Cardiac fibroblast (primary cell): ENCODE measurements around the gene GMEB2.

Experiments
- DNase-seq, 2 donors: peaks; one replicate each; pipeline versions ENCODE4 v3.0.0 to v3.0.0-alpha.2; 2010; ENCODE audit warnings: low read depth in 2 of 2
- H3K4me3 ChIP-seq, 2 donors: replicated peaks in 1 of 2; 1 replicate in 1 of 2; 2 replicates in 1 of 2; pipeline ENCODE4 v1.5.1; 2011; ENCODE audit warnings: low read depth in 2 of 2, low read length in 2 of 2, mild to moderate bottlenecking in 2 of 2, moderate library complexity in 1 of 2
- TF ChIP-seq, protein P1 (sequence below): IDR thresholded peaks from one replicate; pipeline ENCODE4 v1.5.1; 2011; ENCODE audit warnings: low read depth, mild to moderate bottlenecking, low read length, inconsistent platforms

GMEB2 gene

GRCh38 chr20:63648895-63649589, 22.1 kb upstream of the GMEB2 start:
- TF ChIP-seq, protein P1, sequence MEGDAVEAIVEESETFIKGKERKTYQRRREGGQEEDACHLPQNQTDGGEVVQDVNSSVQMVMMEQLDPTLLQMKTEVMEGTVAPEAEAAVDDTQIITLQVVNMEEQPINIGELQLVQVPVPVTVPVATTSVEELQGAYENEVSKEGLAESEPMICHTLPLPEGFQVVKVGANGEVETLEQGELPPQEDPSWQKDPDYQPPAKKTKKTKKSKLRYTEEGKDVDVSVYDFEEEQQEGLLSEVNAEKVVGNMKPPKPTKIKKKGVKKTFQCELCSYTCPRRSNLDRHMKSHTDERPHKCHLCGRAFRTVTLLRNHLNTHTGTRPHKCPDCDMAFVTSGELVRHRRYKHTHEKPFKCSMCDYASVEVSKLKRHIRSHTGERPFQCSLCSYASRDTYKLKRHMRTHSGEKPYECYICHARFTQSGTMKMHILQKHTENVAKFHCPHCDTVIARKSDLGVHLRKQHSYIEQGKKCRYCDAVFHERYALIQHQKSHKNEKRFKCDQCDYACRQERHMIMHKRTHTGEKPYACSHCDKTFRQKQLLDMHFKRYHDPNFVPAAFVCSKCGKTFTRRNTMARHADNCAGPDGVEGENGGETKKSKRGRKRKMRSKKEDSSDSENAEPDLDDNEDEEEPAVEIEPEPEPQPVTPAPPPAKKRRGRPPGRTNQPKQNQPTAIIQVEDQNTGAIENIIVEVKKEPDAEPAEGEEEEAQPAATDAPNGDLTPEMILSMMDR: no peak
- H3K4me3 ChIP-seq: no peak overlapping the region
- no peak for DNase-seq

GRCh38 chr20:63648190-63648589, 21.3 kb upstream of the GMEB2 start:
- H3K4me3 ChIP-seq: no peak overlapping the region
- DNase-seq: no peak
- TF ChIP-seq, protein P1: no peak

- TF ChIP-seq, protein P1: no peak
- H3K4me3 ChIP-seq: no peak overlapping the region
- no peak for DNase-seq
Measured at GRCh38 chr20:63645218-63645617, 18.3 kb upstream of the GMEB2 start.

DNA sequence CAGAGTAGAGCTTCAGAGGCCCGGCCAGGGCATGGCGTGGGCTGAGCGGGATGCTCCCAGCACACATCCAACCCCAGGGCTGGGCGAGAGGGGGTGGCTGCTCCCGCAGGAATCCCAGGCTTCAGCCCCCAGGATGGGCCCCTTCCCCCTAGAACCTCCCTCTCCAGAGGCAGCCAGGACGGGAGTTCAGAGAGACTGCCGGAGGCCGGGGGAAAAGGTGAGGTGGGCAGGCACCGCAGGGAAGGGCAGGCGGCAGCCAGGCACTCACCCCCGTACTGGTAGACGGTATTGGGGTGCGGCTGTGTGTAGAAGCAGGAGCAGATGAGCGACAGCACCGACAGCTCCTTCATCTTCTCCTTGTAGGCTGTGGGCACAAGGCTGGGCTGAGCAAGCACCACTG, 17.0 kb upstream of the GMEB2 start:
- DNase-seq: no peak
- no peak overlapping the region for H3K4me3 ChIP-seq
- TF ChIP-seq, protein P1: no peak

DNA sequence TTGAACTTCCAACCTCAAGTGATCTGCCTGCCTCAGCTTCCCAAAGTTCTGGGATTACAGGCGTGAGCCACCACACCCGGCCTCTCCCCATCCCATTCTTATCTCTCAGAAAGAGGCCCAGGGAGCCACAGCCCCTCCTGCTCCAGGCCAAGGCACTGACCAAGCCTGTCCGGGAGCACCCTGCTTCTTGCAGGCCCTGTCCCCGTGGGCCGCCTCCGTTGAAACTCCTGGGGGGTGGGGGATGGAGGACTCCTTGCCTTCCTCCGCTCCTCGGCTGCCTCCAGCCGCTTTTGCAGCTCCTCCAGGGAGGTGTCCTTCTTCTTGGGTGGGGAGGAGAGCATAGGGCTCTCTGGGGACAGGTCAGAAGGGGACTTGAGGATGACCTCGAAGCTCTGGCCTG, 16.6 kb upstream of the GMEB2 start:
- no peak for DNase-seq
- H3K4me3 ChIP-seq: no peak overlapping the region
- TF ChIP-seq, protein P1: no peak

GRCh38 chr20:63642527-63643247, 15.8 kb upstream of the GMEB2 start:
- TF ChIP-seq, protein P1: no peak
- H3K4me3 ChIP-seq: no peak overlapping the region
- DNase-seq: no peak
